GM18873 (cell line): ENCODE data around the gene ZDHHC12.

Source experiments
- ATAC-seq: cut with Tn5 transposase; IDR thresholded peaks from one replicate; pipeline ENCODE4 v1.9.1; 2021; ENCODE audit warnings: mild to moderate bottlenecking, moderate library complexity, moderate number of reproducible peaks; ENCODE audit not compliant: unreplicated experiment, low FRiP score

Gene ZDHHC12

DNA sequence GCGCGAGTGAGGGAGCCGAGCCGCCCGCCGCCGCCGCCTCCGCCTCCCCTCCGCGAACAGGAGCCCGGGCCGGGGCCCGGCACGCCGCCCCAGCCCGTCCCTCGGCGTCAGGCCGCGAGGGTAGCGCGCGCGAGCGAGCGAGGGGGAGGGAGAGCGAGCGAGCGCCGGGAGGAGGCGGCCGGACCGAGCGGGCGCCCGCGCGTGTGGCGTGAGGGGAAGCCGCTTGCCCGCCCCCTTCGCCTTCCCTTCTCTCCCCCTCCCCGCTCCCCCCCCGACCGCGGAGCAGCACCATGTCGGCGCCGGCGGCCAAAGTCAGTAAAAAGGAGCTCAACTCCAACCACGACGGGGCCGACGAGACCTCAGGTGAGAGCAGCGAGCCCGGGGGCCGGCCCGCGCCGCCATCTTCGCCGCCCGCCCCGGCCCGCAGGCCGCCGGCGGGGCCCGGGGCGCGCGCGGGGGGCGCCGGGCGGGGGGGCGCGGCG is 34.6 kb downstream of the ZDHHC12 start:
- ATAC-seq: no peak

GRCh38 chr9:128688501-128689292 is 35.2 kb downstream of the ZDHHC12 start, which contains the start of gene SET:
Gene SET, plus strand, starts transcription at chr9:128689222. Its CDS starts 361 bp downstream, at chr9:128689583.
- ATAC-seq: peak; percentile 51

GRCh38 chr9:128687453-128687852 is 36.5 kb downstream of the ZDHHC12 start:
- no peak for ATAC-seq

DNA sequence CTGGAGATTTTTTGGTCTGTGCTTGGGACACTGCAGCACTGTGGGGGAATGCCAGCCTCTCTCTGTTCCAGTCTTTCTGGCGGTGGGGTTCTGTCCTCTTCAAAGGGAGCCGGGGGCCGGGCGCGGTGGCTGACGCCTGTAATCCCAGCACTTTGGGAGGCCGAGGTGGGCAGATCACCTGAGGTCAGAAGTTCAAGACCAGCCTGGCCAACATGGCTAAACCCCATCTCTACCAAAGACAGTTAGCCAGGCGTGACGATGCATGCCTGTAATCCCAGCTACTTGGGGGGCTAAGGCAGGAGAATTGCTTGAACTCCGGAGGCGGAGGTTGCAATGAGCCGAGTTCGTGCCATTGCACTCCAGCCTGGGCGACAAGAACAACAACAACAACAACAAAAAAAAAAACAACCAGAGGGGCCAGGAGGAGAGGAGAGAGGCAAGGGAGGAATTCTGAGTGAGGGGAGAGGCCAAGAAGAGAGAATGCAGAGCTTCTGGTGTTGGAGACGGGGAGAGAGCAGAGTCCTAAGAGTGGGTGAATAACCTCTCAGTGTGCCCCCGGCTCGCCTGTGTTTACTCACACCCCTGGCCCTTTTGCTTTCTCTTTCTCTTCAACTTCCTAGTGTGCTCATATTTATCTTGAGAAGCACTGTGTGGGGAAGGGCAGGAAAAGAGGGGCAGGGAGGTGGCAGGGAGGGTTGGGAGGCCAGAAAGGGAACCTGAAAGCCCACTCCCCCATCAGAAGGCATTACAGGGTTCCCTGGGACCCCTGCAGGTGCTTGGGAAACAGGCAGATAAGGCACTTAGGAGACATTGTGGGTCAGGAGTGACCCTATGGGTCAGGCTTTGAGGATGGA is 38.1 kb downstream of the ZDHHC12 start:
- ATAC-seq: no peak

- ATAC-seq: no peak
Observed at GRCh38 chr9:128684325-128685199, 39.4 kb downstream of the ZDHHC12 start.

GRCh38 chr9:128684065-128684324 is 39.9 kb downstream of the ZDHHC12 start:
- ATAC-seq: no peak

- ATAC-seq: no peak
Observed at GRCh38 chr9:128683340-128684064, 40.4 kb downstream of the ZDHHC12 start.

DNA sequence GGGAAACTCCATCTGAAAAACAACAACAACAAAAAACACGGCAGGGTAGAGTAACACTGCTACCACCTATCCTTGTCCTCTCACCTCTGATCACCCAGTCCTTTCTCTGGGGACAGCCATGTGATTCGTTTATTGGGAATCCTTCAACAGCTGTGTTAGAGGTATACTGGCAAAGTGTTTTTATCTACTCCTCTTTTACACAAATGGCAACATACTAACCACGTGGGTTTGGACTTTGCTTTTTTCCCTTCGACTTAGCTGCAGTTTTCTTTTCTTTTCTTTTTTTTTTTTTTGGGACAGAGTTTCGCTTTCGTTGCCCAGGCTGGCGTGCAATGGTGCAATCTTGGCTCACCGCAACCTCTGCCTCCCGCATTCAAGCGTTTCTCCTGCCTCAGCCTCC is 46.1 kb downstream of the ZDHHC12 start:
- no peak for ATAC-seq

DNA sequence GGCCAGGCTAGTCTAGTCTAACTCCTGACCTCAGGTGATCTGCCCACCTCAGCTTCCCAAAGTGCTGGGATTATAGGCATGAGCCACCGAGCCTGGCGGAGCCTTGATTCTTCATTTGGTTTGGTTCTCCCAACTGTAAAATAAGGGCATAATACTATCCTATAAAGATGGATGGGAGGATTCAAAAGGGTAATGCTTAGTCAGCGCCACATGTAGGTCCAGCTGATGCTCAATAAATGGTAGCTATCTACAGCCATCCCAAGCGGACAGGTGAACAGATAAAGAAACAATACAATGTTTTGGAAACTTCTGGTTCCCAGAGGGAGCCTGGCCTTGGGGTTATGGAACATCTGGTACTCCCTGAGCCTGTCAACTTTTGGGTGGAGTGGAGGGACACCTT is 48.5 kb downstream of the ZDHHC12 start:
- ATAC-seq: no peak
